ENCODE results near the gene RAB6B. TPM values are rescaled to one million over a fixed set of nuclear protein-coding genes. Genes with fewer than 3 reads are reported as not detected.
A peak's percentile ranks its signal among the peaks of the same experiment; 100 is the strongest.

RAB6B gene
- total RNA-seq, 1 donor, result 0.27 TPM

DNA sequence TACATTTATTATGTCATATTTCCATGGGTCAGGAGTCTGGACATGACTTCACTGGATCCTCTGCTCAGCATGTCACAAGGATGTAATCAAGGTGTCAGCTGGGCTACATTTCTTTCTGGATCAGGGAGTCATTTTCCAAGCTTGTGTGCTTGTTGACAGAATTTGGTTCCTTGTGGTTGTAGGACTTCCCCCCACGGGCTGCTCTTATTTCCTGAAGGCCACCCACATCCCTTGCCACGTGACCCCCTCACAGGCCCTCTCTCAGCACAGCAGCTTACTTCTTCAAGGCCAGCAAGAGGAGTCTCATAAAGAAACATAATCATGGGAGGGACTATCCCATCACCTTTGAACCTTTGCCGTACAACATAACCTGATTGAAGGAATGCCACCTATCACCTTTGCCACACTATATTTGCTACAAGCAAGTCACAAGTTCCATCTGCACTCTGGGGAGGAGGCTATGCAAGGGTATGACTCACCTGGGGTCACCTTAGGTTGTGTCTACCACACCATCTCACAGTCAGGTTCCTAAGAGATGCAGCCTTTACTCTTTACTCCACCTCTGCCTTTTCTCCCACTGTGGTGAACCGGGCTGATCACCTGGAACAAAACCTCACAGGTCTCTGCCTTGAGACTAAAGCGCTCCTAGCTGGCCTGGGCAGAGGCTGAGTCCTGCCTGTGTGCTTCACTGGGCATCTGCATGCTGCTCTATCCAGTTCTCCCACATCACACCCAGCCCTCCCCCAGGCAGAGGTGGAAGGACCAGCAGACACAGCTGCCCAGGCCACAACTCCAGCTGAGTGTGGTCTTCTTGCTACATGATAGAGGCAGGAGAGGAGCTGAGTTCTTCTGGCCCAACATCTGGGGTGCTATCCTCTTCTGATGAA lies 13.5 kb downstream of the RAB6B start:
- no peak for DNase-seq (ENCODE audit: low read depth in 2 of 3, low spot score in 2 of 3)

DNA sequence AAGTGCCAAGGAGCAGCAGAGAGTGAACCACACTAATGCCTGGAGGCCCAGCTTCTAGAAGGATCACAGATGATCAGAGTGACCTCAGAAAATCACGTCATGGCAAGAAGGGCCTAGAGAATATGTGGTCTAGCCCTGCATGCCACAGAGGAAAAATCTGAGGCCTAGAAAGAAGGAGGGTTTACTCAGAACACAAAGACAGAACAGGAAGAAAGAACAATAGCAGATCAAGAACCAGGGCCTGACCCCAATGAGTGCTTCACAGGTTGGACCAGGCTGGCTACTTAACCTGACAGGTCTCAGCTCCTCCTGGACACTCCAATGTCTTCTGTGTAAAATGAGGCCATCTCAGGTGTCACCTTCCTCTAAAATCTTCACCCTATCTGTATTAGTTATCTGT lies 14.2 kb downstream of the RAB6B start:
- DNase-seq (ENCODE audit: low read depth in 2 of 3, low spot score in 2 of 3), result no peak

DNA sequence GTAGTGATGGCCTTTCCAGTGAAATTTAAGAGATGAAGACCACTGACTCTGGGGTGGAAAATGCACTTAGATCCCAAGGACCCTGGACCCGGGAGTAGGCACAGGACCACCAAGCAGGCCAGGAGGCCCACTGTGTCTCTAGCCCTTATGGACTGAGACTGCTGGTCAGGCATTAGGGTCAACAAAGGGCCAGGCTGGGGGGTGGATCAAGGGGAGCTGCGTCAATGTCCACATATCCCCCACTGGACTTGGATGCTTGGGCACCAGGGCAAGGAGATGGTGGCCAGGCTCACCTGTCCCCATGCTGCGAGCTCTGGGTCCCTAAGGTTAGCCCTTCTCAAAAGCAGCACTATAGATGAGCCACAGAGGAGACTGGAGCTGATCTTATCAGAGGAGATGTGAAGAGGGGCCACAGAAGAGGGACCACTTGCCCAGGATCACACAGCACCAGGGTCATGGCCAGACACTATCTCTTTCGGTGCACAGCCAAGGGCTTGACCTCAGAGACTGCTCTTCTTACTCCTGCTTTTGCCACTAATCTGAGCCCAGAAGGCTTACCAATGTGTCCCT lies 14.7 kb downstream of the RAB6B start:
- DNase-seq (ENCODE audit: low read depth in 2 of 3, low spot score in 2 of 3), result no peak

DNA sequence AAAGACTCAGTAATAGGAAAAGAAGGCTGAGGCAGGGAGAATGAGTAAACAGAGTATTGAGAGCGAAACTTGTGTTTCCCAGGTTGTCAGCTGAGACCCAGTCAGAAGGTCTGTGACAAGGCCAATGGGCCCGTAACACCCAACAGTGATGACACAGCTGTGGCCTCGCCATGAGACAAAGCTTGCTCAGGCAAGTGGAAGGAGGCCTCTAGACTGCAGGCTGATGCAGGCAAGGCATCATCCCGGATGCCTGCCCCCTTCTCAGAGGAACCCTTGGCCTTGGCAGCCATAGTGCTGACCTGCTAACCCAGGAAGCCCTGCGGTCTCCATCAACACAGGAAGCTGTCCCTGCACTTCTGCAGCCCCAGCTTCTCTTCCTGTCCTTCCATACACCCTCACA lies 15.4 kb downstream of the RAB6B start:
- no peak for DNase-seq (ENCODE audit: low read depth in 2 of 3, low spot score in 2 of 3)

DNA sequence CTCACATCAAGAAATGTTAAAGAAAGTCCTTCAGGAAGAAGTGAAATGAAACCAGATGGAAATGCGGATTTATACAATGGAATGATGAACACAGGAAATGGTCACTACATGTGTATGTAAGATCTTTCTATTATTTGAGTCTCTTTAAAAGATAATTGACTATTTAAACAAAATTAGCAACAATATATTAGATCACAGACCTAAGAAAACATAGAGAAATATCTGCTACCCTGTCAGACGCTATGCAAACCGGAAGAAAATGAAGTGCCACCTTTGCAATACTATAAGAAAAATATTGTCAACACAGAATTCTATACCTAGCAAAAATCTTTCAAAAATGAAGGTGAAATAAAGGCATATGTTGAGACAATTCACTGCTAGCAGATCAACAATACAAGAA lies 17.2 kb downstream of the RAB6B start:
- no peak for DNase-seq (ENCODE audit: low read depth in 2 of 3, low spot score in 2 of 3)

DNA sequence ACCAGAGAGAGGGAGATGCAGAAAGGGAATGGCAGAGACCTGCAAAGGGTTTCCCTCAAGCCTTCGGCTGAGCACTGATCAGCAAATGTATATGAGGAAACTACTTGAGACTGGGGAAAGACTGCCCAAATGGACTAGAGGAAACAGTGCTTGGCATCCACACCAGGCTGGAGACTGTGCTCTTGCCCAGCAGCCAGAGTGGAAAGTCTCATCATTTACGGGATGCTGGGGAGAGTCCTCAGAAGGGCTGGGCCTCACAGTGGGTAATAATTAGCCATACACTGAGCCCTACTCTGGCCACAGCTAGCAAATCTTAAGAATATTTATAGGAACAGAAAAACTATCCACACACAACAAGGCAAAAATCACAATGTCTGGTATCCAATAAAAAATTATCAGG lies 18.5 kb downstream of the RAB6B start:
- no peak for DNase-seq (ENCODE audit: low read depth in 2 of 3, low spot score in 2 of 3)

DNA sequence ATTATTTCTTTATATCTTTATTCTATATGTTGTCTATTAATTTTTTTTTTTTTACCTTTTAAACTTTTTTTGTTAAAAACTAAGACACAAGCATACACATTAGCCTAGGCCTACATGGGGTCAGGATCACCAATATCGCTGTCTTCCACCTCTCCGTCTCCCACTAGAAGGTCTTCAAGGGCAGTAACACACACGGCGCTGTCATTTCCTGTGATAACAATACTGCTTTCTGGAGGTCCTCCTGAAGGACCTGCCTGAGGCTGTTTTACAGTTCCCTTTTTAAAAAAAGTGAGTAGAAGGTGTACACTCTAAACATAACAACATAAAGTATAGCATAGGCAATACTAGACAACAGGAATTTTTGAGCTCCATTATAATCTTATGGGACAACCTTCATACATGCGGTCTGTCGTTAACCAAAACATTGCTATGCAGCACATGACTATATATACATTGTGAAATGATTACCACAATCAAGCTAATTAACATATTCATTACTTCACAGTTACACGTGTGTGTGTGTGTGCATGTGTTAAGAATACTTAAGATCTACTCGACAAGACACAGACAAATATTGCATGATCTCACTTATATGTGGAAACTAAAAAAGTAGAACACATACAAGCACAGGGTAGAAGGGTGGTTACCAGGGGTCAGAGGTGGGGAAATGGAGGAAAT lies 20.8 kb downstream of the RAB6B start:
- no peak for DNase-seq (ENCODE audit: low read depth in 2 of 3, low spot score in 2 of 3)

DNA sequence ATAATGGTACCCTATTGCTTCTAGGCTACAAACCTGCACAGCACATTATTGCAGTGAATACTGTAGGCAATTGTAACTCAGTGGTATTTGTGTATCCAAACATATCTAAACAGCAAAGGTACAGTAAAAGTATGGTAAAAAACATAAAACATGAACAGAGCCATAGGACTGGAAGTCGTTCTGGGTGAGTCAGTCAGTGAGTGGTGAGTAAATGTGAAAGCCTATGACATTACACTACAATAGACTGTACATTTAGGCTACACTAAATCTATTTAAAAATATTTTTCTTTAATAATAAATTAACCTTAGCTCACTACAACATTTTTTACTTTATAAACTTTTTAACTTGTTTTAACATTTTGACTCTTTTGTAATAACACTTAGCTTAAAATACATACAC lies 21.3 kb downstream of the RAB6B start:
- DNase-seq (ENCODE audit: low read depth in 2 of 3, low spot score in 2 of 3), result no peak

DNA sequence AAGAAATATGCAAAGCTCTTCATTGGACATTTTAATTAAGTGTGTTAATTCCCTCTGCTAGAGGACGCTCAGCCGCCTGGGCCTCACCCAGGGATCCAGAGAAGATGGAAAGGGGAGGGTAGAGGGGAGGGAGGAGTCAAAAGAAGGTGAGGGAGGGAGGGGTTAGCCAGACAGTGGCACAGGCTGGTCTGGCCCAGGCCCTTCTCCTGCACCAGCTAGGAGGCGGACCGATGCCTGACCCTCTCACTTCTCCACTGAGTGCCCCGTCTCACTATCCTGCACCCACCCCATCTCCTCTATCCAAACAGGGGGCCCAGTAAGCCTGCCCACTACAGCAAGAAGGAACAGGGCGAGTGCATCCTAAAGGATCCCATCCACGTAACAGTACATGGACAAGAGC lies 22.9 kb downstream of the RAB6B start:
- no peak for DNase-seq (ENCODE audit: low read depth in 2 of 3, low spot score in 2 of 3)

DNA sequence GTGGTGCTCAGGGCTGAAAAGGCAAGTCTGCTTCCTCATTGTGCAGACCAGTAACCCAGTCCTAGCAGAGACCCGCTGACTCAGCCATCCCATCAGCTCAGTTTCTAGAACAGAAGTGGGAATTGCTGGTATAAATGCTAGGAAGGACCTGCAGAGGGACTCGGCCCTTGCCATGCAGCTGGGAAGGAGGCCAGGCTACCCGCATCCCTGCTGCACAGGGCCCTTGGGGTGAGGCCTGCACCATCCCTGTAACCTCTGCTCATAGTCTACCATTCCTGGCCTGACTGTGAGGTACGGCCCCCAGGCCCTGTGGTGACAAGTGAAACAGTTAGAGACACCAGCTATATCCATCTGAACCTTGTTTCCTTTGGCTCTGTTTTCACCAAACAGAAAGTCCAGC lies 23.5 kb downstream of the RAB6B start:
- DNase-seq (ENCODE audit: low read depth in 2 of 3, low spot score in 2 of 3), result no peak

DNA sequence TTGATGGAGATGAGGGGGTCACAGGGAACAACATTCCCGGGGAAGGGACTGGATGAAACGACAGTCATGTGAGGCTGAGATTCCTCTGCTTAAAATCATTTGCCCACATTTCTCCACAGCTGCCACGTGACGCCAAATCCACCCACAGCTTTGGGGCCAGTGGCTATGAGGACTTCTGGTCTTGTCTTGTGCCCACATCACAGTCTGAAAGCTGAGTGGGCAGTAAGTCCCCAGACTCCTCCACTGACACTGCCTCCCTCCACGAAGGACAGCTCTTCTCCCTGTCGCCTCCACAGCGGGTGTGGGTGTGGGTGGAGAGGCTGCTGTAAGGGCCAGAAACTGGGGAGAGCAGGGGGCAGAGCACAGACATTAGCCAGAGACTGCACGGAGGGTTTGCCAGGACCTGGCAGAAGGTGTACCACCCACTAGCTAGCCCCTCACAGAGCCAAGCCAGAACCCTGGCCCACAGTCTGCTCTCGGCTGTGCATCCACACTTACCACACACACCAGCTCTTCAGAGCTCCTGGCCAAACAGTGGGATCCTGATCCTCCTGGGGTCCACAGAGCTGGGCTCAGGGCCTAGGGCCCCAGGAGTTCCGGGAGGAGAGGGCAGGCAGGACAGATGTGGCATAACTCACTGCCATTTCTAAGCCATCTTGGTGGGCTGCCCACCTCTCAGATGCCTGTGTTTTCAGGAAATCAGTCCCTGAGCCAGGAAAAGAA lies 24.2 kb downstream of the RAB6B start:
- no peak for DNase-seq (ENCODE audit: low read depth in 2 of 3, low spot score in 2 of 3)

DNA sequence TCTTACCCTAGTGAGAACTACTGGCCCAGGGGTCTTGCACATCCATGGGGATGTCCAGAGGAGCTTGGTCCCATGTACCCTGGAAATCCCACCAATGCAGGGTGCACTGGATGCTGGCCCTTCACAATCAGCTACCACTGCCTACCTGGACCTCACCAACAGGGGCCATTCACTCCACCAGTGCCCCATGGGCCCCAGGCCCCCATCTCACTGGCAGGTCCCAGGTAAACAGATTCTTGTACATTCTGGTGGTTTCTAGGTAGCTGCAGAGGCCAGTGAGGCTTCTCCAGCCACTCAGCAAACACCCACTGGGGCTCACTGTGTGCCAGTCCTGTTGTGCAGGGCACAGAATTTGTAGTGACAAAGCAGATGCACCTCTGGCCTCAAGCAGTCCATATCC lies 24.9 kb downstream of the RAB6B start:
- DNase-seq (ENCODE audit: low read depth in 2 of 3, low spot score in 2 of 3), result no peak

DNA sequence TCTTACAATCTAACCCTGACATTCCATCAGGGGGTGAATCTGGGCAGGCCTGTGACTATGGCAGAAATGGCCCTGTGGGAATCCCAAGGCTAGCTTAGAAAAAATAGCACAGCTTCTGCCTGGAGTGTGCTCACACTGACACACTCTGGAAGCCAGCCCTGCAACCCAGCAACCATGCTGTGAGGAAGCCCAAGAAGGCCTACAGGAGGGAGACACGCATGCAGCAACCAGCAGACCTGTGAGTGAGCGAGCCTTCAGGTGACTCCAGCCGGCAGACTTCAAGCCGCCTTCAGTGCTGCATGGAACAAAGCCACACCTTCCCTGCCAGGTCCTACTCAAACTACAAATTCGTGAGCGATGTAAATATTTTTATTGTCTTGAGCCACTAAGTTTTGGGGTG lies 26.1 kb downstream of the RAB6B start:
- DNase-seq (ENCODE audit: low read depth in 2 of 3, low spot score in 2 of 3), result no peak

DNA sequence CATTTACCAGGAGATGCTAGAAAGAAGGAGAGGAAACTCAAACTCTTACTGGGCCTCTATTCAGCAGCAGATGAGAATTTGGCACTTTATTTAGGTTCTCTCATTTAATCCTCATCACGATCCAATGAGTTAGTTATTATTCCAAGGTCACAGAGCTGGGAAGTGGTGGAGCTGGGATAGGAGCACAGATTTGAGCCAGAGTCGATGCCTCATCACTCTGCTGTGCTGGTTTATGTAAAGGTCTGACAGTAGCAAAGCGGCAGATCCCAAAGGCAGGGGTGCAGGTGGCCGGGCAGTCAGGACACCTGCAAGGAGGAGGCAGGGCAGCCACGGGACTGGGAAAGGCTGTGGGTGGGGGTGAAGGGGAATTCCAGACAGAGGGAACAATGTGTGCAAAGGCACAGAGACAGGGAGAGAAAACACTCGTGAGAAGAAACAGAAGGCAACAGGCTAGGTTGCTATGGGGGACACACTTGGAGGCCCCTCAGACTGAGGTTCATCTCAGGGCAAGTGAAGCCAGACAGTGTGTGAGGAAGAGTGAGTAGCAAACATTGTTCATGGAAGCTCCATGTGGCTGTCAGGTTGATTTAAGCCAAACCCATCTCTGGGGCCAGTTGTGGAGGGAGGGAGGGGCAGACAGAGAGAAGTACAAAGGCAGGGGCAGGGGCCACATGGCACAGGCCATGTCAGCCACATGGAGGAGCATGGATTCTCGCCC lies 26.8 kb downstream of the RAB6B start:
- DNase-seq (ENCODE audit: low read depth in 2 of 3, low spot score in 2 of 3), result no peak

DNA sequence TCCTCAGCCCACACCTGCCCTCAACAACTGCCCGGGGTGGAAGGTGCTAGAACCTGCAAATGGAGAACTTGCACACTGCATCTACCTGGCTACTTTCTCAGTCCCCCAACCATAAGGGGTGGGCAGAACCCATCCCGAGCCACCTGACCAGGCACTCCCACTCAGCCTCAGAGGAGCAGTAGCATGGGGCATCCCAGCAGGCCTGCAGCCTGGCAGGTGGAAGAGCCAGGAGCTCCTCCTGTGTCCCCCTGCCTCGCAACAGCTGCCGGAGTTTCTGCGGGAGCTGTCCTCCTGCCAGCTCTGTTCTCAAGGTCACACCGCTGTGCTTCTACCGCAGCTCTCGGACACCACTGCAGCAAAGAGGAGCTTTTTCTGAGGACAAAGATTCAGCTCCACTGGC lies 27.5 kb downstream of the RAB6B start:
- no peak for DNase-seq (ENCODE audit: low read depth in 2 of 3, low spot score in 2 of 3)

DNA sequence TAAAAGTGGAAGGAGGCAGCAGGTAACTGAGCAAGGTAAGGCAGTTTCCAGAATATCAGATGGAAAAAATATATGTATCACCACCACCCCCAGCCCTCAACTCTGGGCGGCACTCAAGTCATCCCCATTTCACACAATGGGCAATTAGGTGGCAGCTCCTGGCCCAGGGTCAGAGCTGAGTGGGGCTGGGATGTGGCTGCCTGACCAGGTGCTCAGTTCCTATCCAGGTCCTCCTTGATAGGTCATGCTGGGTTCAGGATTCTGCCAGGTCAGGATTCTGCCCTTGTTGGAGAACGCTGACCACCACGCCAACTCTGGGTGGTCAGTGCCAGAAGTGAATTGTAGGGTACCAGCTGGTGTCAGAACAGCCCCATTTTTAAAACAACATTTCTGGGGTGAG lies 29.5 kb downstream of the RAB6B start:
- no peak for DNase-seq (ENCODE audit: low read depth in 2 of 3, low spot score in 2 of 3)

DNA sequence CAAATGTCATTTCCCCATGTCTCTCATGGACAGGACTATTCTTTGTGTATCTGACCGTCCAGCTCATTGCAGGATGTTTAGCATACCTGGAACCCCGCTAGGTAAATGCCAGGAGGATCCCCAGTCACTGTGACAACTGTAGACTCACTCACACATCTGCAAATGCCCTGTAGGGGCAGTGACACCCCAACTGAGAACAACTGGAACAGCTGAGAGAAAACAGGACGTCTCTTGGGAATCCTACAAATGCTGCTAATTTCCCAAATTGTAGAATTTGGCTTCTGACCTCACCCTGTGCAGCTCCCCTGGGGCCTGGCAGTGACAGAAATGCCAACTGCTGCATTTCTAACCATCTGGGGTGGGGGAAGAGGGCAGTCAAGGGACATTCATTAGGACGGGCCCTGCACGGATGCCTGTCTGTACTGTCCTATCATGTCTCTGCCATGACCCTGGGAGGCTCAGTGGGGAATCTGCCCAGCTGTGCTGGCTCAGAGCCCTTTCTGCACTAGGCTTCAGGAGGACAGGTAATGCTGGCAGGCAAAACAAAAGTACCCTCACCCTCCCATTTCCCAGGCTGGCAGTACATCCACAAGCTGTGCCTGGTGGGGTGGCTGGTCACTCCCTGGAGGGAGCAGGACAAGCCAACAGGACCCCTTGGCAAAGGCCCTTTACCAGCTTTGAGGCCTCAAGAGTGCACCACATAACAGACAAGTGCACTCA lies 30.4 kb downstream of the RAB6B start:
- no peak for DNase-seq (ENCODE audit: low read depth in 2 of 3, low spot score in 2 of 3)

DNA sequence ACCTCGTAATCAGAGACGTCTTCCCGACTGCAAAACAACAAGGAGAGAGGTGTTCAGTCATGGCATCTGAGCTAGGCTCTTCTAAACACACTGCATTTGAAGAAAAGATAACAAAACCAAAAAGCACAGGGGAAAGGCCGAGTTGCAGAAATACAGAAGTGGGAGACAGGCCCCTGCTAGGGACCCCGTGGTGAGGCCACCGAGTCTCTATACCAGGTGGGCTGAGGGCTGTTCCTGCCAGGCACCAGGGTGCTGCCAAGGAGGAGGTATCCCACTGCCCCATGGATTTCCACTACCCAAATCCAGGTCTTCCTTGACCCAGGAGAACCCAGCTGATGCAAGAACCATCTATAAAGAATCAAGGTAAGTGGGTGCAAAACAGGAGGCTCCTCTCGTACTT lies 31.1 kb downstream of the RAB6B start:
- DNase-seq (ENCODE audit: low read depth in 2 of 3, low spot score in 2 of 3), result no peak

DNA sequence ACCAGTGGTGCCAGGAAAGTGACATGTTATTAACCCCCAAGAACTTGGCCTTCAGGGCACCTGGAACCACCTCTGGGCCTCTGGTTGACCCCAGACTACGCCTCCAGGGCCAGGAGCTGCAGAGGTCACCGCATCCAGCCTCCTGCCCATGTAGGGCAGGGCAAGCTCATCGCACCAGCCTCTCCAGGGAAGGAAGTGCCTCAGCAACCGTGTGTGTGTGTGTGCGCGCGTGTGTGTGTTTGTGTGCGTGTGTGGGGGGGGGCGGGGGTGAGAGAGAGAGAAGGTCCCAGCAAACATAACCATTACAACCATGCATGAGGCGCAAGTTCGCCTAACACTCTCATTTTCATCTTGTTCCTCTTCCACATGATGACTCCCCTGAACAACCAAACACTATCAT lies 31.8 kb downstream of the RAB6B start:
- peak in 1 of 3 donors; percentile 35 for DNase-seq (ENCODE audit: low read depth in 2 of 3, low spot score in 2 of 3)

DNA sequence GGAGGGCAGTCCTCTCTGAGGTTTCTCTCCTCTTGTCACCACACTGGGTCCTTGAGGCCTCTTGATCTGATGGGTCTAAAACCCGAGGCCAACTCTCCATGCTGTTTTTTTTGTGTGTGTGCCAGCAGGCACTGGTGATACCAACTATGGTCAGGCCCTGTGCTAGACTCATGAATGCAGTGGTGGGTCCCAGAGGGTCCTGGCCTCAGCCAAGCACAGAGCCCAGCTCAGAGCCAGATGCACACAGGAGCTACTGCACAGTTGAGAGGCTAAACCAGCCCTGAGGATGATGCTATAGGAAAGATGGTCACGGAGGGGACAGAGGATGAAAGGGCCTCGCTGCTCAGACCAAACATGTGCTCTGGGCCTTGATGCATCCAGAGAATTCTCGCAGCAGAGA lies 33.5 kb downstream of the RAB6B start:
- DNase-seq (ENCODE audit: low read depth in 2 of 3, low spot score in 2 of 3), result no peak

Data from hematopoietic multipotent progenitor cell (in vitro differentiated cells).